A549 (cell line): ENCODE measurements around the gene ZNG1B.
"Not testable (repeated sequence)": the region's sequence is repeated elsewhere in the genome, so short reads cannot be mapped to it uniquely, and the experiment has no call there.

ENCODE experiments used
- EP300 ChIP-seq, 2 experiments: fragments of >200 bp; sonication (Bioruptor Twin); formaldehyde crosslinking; IDR thresholded peaks; 2 replicates in 1 of 2; 3 replicates in 1 of 2; pipeline ENCODE4 v1.6.1; 2016 to 2017
- HDAC2 ChIP-seq: fragments of 200-600 bp; sonication (generic); IDR thresholded peaks from 2 replicates; pipeline ENCODE4 v1.6.1; 2016
- MAFK ChIP-seq: fragments of 450-650 bp; IDR thresholded peaks from 2 replicates; pipeline ENCODE4 v1.6.1; 2014; ENCODE audit not compliant: partially characterized antibody
- MAZ ChIP-seq: fragments of 150-350 bp; IDR thresholded peaks from 2 replicates; pipeline ENCODE4 v1.6.1; 2014; ENCODE audit warnings: antibody characterized with exemption, low read depth, low read length, borderline replicate concordance
- POLR2A ChIP-seq: IDR thresholded peaks from 2 replicates; pipeline ENCODE4 v1.6.1; 2012; ENCODE audit warnings: mild to moderate bottlenecking, low read length
- RAD21 ChIP-seq, 2 experiments: fragments of >200 bp in 1 of 2; sonication (Bioruptor Twin) in 1 of 2; formaldehyde crosslinking in 1 of 2; IDR thresholded peaks in 1 of 2; conservative IDR thresholded peaks in 1 of 2; 2 replicates in 1 of 2; 3 replicates in 1 of 2; pipeline ENCODE4 v1.6.1; 2012 to 2018; ENCODE audit warnings: inconsistent platforms in 1 of 2
- RFX5 ChIP-seq: fragments of 450-650 bp; IDR thresholded peaks from 2 replicates; pipeline ENCODE4 v1.7.1; 2014; ENCODE audit warnings: antibody characterized with exemption, mild to moderate bottlenecking, moderate library complexity
- RNF2 ChIP-seq: fragments of 200-600 bp; sonication (generic); IDR thresholded peaks from 2 replicates; pipeline ENCODE4 v1.6.1; 2016; ENCODE audit warnings: low read depth, mild to moderate bottlenecking, antibody characterized with exemption, moderate library complexity, borderline replicate concordance
- SMC3 ChIP-seq: fragments of >200 bp; sonication (Bioruptor Twin); formaldehyde crosslinking; IDR thresholded peaks from 3 replicates; pipeline ENCODE4 v1.6.1; 2018; ENCODE audit warnings: inconsistent platforms
- TF ChIP-seq, protein P1 (sequence below): IDR thresholded peaks from 2 replicates; pipeline ENCODE4 v1.6.1; 2012
- TF ChIP-seq, protein P2 (sequence below): fragments of >200 bp; sonication (Bioruptor Twin); formaldehyde crosslinking; IDR thresholded peaks from 3 replicates; pipeline ENCODE4 v1.5.1; 2016
- TF ChIP-seq, protein P3 (sequence below): fragments of 450-650 bp; IDR thresholded peaks from 2 replicates; pipeline ENCODE4 v1.6.1; 2014; ENCODE audit warnings: antibody characterized with exemption
- TF ChIP-seq, protein P4 (sequence below): fragments of 200-600 bp; sonication (generic); IDR thresholded peaks from 2 replicates; pipeline ENCODE4 v1.6.1; 2016; ENCODE audit warnings: antibody characterized with exemption, mild to moderate bottlenecking, moderate library complexity

DNA sequence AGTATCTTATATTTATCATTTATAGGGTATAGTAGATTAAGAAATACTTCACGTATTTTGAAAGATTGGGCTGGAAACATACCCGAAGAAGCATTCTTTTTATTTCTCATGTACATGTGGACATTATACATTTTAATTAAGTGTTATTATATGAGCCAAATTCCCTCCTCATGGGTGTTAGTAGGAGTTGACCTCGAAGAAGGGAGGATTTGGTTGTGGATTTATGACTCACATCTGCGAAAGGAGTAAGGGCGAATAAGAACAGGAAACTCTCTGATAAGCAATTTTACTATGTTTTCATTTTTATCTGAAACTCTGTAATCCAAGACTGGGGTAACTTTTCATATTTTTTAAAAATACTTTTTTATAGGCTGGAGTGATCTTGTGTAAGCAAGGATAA lies 84.0 kb downstream of the ZNG1B start:
- not testable (repeated sequence) for TF ChIP-seq POLR2A; RFX5; MAFK; SMC3; HDAC2; RNF2; RAD21 (conservative IDR thresholded peaks at IDR 0.05 in 1 of 2, IDR thresholded peaks at IDR 0.05 in 1 of 2); EP300 (IDR thresholded peaks at IDR 0.05); MAZ
- TF ChIP-seq, protein P1, sequence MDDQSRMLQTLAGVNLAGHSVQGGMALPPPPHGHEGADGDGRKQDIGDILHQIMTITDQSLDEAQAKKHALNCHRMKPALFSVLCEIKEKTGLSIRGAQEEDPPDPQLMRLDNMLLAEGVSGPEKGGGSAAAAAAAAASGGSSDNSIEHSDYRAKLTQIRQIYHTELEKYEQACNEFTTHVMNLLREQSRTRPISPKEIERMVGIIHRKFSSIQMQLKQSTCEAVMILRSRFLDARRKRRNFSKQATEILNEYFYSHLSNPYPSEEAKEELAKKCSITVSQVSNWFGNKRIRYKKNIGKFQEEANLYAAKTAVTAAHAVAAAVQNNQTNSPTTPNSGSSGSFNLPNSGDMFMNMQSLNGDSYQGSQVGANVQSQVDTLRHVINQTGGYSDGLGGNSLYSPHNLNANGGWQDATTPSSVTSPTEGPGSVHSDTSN: not testable (repeated sequence)
- TF ChIP-seq, protein P2, sequence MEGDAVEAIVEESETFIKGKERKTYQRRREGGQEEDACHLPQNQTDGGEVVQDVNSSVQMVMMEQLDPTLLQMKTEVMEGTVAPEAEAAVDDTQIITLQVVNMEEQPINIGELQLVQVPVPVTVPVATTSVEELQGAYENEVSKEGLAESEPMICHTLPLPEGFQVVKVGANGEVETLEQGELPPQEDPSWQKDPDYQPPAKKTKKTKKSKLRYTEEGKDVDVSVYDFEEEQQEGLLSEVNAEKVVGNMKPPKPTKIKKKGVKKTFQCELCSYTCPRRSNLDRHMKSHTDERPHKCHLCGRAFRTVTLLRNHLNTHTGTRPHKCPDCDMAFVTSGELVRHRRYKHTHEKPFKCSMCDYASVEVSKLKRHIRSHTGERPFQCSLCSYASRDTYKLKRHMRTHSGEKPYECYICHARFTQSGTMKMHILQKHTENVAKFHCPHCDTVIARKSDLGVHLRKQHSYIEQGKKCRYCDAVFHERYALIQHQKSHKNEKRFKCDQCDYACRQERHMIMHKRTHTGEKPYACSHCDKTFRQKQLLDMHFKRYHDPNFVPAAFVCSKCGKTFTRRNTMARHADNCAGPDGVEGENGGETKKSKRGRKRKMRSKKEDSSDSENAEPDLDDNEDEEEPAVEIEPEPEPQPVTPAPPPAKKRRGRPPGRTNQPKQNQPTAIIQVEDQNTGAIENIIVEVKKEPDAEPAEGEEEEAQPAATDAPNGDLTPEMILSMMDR: not testable (repeated sequence)
- TF ChIP-seq, protein P3, sequence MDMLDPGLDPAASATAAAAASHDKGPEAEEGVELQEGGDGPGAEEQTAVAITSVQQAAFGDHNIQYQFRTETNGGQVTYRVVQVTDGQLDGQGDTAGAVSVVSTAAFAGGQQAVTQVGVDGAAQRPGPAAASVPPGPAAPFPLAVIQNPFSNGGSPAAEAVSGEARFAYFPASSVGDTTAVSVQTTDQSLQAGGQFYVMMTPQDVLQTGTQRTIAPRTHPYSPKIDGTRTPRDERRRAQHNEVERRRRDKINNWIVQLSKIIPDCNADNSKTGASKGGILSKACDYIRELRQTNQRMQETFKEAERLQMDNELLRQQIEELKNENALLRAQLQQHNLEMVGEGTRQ: not testable (repeated sequence)
- TF ChIP-seq, protein P4, sequence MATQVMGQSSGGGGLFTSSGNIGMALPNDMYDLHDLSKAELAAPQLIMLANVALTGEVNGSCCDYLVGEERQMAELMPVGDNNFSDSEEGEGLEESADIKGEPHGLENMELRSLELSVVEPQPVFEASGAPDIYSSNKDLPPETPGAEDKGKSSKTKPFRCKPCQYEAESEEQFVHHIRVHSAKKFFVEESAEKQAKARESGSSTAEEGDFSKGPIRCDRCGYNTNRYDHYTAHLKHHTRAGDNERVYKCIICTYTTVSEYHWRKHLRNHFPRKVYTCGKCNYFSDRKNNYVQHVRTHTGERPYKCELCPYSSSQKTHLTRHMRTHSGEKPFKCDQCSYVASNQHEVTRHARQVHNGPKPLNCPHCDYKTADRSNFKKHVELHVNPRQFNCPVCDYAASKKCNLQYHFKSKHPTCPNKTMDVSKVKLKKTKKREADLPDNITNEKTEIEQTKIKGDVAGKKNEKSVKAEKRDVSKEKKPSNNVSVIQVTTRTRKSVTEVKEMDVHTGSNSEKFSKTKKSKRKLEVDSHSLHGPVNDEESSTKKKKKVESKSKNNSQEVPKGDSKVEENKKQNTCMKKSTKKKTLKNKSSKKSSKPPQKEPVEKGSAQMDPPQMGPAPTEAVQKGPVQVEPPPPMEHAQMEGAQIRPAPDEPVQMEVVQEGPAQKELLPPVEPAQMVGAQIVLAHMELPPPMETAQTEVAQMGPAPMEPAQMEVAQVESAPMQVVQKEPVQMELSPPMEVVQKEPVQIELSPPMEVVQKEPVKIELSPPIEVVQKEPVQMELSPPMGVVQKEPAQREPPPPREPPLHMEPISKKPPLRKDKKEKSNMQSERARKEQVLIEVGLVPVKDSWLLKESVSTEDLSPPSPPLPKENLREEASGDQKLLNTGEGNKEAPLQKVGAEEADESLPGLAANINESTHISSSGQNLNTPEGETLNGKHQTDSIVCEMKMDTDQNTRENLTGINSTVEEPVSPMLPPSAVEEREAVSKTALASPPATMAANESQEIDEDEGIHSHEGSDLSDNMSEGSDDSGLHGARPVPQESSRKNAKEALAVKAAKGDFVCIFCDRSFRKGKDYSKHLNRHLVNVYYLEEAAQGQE: not testable (repeated sequence)
